HG03558 (cell line): ENCODE results near the gene ABRAXAS1.
"Not testable (repeated sequence)": the region's sequence is repeated elsewhere in the genome, so short reads cannot be mapped to it uniquely, and the experiment has no call there.

ENCODE experiments used
- ATAC-seq: cut with Tn5 transposase; IDR thresholded peaks from one replicate; pipeline ENCODE4 v1.9.1; 2021; ENCODE audit warnings: moderate number of reproducible peaks; ENCODE audit not compliant: unreplicated experiment; ENCODE audit errors: extremely low read depth

Gene ABRAXAS1

DNA sequence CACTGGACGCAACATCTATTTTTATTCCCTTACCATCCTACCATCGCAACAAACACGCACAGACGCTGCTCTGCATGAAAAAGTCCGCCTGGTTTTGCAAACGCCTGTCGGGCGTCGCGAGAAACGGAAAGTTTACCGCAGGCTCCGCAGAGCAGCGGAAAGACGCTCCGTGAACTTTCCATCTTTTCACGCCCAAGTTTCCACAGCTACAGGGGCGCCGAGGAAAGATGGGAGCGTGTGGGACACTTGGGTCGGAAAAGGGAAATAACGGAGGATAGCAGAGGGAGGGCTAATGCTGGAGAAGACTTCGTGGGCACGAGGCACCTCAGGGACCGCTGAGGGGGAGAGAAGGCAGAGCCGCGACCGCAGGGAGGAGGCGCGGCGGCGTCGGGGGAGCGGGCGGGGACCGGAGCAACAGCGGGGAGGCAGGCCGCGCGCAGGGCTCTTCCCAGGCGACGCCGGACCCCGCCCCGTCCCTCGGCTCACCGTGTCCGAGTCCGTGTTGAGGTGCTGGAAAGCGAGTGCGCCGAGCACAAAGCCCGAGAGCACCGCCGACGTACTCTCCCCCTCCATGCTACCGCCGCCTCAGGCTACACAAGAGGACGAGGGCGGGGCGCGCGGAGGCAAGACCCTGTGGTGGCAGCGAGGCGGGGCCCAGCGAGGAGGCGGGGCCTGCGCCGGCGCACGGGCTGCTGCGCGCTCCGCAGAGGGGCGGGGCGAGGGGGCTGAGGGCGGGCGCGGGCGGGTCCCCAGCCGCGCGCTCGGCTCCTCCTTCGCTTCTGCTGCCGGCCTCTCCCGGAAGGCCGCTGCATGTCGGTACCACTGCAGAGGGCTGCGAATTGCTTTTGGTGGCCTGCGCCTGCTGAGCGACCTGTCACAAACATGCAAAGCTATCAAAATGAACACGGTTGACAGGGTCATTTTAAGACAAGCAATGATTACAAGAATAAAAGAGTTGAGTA is at the start of gene ABRAXAS1:
ABRAXAS1 (minus strand) TSS at position 601 of the 962 bp plus-strand sequence; CDS start at position 573, 28 bp downstream.
- peak; percentile 92 for ATAC-seq

DNA sequence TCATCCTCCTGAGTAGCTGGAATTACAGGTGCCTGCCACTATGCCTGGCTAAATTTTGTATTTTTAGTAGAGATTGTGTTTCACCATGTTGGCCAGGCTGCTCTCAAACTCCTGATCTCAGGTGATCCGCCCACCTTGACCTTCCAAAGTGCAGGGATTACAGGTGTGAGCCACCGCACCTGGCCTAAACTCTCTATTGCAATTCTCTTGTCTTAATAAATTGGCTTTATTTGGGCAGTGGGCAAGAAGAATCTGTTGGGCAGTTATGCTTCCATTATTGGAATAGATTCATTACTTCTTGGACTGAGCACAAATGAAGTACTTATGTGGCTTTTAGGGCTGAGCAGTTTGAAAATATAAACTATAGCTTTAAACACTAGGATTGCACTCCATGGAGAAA is 42.8 kb upstream of the ABRAXAS1 start:
- ATAC-seq = no peak

DNA sequence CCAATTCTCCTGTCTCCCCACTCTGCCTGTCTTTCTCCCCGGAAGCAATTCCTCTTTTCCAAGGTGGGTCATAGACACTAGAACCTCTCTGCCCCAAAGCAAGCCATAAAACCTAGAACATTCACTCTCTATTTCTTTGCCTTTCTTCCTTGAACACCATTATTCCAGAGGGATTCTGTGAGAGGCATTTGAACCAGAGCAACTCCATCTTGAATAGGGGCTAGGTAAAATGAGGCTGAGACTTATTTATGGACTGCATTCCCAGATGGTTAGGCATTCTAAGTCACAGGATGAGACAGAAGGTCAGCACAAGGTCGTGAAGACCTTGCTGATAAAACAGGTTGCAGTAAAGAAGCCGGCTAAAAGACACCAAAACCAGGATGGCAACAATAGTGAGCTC is 37.3 kb upstream of the ABRAXAS1 start:
- no peak for ATAC-seq

DNA sequence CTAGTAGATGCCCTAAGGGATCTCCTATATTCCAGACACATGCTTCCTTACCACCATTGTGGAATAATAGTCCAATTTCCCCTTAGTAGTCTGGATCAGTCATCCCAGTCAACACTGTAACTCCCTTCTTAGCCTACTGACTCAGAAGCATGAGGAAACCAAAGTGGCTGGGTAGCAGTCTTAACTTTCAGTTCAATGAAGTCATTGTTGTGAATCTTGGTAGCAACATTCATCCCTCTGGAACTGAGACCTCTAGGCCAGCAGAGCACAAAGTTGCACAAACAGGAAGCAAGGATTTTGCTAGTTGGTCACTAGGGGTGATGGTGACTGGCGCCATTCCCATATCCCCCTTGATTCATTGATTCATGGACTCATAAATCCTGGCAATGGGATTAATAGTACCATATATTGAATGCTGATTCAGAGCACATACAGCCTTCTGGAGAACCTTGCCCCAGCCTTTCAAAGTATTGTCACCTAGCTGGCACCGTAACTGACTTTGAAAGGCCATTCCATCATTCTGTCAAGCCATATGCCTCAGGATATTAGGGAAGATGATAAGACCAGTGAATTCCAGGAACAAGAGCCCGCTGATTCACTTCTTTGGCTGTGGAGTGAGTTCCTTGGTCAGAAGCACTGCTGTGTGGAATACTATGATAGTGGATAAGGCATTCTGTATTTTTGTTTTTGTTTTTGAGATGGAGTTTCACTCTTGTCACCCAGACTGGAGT is 31.3 kb upstream of the ABRAXAS1 start:
- ATAC-seq = no peak

DNA sequence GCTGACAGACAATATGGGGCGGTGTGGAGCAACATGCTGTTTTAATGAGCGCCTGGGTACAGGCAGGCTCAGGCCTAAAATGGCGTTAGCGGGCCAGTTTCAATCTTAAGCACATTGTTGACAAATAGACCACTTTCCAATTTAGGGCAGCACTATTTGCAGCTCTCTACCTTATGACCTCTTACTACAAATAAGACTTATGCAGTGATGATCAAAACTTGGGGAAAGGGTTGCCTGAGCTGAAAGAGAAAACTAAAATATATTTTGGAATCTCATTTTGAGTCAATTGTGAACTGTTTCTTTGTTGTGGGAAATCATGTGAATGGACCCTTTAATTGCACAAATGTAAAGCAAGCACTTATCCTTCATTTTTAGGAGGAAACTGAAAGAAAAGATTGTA is 25.5 kb upstream of the ABRAXAS1 start:
- no peak for ATAC-seq

DNA sequence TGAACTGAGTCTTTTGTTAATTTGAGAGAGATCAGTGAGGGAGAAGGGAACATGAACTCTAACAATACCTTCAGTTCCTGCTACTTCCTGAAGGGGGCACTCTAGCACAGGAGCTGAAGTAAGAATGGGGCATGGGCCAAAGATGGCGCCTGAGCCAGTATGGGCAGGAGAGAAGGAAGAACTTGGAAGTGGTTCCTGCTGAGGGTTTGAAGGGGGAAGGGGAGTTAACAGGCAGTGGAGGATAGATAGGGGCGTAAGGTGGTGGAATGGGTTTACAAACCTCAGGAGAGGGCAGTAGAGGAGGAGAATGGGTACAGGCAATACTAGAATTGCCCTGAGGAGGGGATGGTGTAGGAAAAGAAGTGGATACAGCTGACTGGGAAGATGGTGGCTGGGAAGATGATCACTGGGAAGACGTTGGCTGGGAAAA is 24.3 kb upstream of the ABRAXAS1 start:
- not testable (repeated sequence) for ATAC-seq

DNA sequence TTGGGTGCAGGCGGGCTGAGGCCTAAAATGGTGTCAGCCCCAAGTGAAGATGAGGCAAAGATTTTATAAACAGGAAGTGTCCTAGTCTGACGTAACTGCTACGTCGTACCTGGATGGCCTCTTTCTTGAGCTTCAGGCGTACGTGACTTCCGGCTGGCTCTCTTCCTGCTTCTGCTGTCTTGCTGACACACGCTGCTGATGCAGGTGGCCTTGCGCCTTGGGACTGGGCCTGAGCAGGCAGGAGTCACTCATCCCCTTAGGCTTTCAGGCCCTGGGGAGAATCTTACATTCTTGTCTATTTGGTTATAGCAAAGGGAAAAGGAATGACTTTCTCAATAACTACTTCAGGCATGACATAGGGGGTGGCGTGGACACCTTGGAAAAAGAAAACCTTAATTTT is 20.1 kb upstream of the ABRAXAS1 start:
- no peak for ATAC-seq

DNA sequence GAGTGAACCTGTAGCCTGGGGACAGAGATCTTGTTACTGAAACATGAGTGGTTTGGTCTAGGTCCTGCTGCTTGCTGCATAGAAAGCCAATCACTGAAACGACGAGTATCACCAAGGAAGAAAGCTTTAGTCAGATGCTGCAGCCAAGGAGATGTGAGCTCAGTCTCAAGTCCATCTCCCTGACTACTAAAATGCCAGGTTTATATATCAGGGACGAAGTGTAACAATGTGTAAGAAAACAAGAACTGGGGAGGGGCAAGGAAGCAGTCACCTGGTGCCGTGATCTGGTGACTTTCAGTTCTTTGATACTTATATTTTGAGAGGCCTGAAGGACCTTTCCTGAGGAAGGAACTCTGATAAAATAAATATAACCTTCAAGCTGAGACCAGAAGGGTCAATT is 19.6 kb upstream of the ABRAXAS1 start:
- ATAC-seq = no peak

DNA sequence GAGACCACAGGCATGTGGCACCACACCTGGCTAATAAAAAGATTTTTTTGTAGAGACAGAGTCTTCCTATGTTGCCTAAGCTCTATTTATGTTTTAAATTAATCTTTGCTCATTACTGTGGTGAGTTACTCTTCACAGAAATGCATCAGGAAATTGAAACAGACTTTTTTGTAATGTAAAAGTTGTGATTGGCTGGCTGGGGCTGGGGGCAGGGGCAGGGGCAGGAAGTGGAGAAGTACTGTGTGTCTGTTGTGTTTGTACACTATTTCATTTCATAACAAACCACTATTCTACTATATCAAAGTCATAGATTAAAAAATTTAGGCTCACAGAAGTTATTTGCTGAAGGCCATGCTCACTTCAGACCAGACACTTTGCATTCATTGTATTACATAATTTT is 19.1 kb upstream of the ABRAXAS1 start:
- ATAC-seq = no peak

DNA sequence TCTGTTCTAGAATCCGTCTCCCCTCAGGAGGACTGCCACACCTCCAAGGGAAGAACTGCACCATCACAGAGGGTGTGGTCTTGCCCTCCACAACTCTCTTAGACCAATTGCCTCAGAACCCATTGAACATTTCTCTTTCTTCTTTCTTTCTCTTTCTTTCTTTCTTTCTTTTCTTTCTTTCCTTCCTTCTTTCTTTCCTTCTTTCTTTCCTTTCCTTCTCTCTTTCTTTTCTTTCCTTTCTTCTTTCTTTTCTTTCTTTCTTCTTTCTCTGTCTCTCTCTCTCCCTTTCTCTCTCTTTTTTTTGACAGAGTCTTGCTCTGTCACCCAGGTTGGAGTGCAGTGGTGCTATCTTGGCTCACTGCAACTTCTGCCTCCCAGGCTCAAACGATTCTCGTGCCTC is 16.8 kb upstream of the ABRAXAS1 start:
- ATAC-seq = not testable (repeated sequence)

DNA sequence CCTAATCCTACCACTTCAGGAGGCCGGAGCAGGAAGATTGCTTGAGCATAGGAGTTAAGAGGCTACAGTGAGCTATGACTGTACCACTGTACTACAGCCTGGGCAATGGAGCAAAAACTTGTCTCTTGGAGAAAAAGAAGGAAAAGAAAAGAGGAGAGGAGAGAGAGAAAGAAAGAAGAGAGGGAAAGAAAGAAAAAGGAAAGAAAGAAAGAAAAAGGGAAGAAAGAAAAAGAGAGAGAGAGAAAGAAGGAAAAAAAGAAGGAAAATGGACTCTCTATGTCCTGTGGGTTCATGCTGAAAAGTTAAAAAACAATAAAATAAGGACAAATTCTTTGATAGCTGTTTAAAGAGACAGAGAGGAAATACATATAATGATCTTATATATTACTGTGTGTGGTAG is 13.3 kb upstream of the ABRAXAS1 start:
- no peak for ATAC-seq

DNA sequence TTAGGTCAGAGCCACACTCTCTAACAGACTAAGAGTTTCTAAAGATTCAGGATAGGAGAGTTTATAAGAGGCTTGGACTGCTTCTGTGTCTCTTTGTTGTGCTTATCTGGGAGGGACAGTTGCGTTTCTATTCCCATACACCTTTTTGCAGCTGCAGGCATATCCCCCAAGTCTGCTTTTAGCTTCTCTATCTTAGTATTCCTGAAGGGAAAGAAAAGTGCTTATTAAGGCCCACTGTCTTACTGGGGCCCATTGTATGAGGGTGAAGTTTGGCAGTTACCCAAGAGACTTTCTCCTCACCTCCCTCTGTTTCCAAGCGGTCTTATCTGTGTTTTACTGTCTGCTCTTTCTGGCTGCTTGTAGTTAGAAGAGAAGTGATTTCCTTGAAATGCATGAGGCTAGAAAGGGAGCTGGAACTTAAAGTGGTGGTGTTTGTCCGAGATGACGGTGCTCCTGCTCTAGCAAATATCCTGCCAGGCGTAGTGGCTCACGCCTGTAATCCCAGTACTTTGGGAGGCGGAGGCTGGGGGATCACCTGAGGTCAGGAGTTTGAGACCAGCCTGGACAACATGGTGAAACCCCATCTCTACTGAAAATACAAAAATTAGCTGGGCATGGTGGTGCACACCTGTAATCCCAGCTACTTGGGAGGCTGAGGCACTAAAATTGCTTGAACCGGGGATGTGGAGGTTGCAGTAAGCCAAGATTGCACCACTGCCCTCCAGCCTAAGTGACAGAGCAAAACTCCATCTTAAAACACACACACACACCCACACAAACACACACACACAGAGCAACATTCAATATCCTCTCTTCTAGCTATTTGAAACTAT is 11.4 kb upstream of the ABRAXAS1 start:
- ATAC-seq = not testable (repeated sequence)

DNA sequence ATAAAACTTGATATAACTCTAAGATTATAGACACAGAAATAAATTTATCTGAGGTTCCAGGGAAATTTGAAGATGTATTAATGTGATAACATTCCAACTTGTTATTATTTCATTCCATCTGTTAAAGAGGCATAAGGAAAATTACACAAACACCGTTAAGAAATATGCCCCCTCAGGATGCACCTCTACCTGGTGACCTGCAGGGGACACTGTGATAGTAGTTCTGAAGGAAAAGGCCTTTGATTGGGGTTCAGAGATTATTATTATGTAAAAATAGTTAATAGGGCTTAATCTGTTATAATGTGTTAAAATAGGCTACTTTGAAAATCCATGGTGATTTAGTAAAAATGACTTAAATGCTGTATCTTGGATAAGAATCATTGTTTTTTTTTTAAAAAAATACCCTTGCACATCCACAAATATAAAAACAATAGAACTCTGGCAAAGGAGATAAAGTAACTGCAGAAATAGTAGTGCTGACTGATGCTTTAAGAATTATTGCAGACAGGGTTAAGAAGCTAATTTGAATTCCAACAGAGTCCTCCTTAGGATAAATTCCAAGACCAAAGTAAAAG is 6.1 kb upstream of the ABRAXAS1 start:
- ATAC-seq = no peak

DNA sequence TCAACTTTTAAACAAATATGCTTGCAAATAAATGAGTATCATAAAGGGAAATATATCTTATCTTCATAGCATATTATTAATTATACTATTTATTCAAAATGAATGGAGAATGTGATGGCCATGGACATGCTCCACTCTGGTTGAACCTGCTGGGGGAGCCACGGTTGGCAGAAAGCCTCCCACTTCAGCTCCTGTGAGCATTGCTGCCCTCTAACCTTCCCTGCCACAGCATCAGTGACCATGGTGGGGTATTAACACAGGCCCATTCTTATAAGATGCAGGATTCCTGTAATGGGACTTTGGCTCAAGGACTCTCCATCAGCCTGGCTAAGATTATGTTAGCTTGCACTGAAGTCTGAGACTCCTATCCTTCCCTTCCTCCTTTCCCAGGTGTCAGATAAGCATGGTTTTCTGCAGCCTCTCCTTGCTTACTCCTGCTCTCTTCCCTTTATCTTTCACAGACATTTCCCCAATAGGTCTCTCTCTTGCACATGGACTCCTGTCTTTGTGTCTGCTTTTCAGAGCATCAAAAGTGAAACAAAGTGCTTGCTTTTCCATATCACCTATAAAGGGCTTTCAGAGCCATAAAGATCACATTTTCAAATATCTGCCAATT is 4.9 kb upstream of the ABRAXAS1 start:
- no peak for ATAC-seq

DNA sequence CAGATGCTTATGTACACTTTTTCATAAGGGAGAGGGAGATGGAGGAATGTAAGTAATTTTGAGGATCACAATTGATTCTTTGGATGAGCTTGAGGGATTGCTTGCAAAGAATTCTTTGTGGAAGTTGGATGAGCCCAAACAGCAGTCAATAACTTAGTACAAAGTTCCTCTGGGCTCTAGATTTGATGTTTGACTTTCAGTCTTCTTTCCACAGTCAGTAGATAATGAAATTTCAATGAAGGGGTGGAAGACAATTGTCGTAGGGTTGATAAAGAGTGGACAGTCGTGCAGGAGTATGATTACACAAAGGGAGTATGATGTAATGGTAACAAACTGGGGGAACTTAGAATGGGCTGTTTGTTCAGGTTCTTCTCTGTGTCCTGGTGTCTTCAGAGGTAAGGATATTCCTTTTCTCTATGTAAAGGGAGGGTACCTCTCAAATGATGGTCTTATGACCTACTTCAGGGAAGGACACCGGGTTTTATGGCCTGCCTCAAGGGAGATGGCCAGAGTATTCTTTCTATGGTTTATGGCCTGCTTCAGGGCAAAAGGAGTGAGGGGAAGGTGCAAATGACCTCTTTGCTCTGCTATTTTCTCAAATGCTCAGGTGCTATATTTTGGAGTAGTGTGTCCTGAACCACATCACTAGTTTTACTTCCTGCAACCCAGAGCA is 1.7 kb upstream of the ABRAXAS1 start:
- no peak for ATAC-seq

DNA sequence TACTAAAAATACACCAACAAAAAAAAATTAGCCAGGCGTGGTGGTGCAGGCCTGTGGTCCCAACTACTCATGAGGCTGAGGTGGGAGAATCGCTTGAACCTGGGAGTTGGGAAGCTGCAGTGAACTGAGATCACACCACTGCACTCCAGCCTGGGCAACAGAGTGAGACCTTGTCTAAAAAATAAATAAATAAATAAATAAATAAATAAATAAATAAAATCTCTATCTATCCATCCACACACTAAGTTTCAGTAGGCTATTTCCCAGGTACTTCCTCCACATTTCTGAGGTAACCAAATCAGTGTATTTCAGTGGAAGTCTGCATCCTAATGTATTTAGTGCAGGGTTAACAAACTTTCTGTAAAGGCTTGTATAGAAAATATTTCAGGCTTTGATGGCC is 10.9 kb downstream of the ABRAXAS1 start:
- ATAC-seq = no peak

DNA sequence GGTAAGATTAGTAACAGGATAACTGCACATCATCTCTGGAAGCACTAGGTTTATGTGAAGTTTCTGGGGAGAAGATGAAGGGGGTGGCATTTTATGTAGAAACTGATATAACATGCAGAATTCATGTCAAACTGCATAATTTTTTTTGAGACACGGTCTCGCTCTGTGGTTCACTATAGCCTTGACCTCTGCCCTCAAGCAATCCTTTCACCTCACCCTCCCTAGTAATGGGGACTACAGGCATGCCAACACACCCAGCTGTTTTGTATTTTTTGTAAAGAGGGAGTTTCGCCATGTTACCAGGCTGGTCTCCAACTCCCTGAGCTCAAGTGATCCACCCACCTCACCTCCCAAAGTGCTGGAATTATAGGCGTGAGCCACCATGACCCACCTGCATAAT is 11.5 kb downstream of the ABRAXAS1 start:
- ATAC-seq = no peak

DNA sequence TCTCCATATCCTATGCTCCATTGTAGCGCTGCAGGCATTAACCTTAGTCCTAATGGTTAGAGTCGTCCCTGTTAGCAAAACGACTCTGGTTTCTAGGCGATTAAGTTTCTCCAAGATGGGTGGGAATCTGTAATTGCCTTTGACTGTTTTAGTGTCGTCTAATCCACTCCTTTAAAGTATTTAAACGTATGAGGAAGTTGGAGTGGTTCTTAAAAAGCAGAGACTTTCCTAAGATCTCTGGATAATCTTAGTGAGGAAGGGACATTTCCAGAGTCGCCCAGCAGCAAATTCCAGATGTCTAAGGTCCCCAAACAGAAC is 28.8 kb downstream of the ABRAXAS1 start:
- no peak for ATAC-seq
